ENCODE data around the gene LEFTY1. TPM values are rescaled to one million over a fixed set of nuclear protein-coding genes. Genes with fewer than 3 reads are reported as not detected.
"Not testable (repeated sequence)": the region's sequence is repeated elsewhere in the genome, so short reads cannot be mapped to it uniquely, and the experiment has no call there.

The LEFTY1 gene
- total RNA-seq, 1 donor from 2014 or later: 0.65 TPM

DNA sequence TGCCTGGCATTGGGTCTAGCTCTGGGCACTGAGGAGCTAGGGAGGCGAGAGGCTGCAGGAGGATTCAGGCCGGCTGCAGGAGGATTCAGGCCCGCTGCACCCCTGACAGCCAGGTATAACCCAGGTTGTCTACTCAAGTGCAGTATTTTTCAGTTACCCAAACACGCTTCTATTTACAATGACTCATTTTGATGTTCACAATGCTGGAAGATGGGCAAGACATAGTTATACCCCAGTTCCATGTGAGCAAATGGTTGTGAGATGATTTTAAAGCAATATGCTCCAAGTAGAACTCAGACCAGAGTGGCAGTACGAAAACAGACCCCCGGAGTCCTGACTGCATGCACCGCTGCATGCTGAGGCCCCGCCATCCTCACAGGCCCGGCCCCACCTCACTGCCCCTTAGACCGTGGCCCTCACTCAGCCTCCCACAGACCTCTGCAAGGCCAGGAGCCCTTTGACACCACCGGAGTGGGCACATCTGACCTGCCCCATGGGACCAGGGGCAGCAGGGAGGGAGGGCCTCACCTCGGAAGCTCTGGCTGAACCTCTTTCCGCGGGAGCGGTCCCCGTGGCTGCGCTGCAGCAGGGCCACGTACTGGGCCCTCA lies 553 bp downstream of the LEFTY1 start:
- H3K27me3 Mint-ChIP-seq (ENCODE audit: low read depth): peaks cover 24% of the 10 kb centered on the region
- H3K4me1 Mint-ChIP-seq: peaks cover 23% of the 10 kb centered on the region
- H3K36me3 Mint-ChIP-seq (ENCODE audit: low read depth): no peaks in the 10 kb centered on the region
- no peak overlapping the region for H3K27ac Mint-ChIP-seq (ENCODE audit: unreplicated experiment)
- H3K4me3 Mint-ChIP-seq: peak overlapping the region; percentile 38
- TF ChIP-seq, protein P1, sequence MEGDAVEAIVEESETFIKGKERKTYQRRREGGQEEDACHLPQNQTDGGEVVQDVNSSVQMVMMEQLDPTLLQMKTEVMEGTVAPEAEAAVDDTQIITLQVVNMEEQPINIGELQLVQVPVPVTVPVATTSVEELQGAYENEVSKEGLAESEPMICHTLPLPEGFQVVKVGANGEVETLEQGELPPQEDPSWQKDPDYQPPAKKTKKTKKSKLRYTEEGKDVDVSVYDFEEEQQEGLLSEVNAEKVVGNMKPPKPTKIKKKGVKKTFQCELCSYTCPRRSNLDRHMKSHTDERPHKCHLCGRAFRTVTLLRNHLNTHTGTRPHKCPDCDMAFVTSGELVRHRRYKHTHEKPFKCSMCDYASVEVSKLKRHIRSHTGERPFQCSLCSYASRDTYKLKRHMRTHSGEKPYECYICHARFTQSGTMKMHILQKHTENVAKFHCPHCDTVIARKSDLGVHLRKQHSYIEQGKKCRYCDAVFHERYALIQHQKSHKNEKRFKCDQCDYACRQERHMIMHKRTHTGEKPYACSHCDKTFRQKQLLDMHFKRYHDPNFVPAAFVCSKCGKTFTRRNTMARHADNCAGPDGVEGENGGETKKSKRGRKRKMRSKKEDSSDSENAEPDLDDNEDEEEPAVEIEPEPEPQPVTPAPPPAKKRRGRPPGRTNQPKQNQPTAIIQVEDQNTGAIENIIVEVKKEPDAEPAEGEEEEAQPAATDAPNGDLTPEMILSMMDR (conservative IDR thresholded peaks at IDR 0.05): no peak
- DNase-seq (ENCODE audit: low read depth, low spot score): no peak
- H3K9me3 Mint-ChIP-seq: no peaks in the 10 kb centered on the region

DNA sequence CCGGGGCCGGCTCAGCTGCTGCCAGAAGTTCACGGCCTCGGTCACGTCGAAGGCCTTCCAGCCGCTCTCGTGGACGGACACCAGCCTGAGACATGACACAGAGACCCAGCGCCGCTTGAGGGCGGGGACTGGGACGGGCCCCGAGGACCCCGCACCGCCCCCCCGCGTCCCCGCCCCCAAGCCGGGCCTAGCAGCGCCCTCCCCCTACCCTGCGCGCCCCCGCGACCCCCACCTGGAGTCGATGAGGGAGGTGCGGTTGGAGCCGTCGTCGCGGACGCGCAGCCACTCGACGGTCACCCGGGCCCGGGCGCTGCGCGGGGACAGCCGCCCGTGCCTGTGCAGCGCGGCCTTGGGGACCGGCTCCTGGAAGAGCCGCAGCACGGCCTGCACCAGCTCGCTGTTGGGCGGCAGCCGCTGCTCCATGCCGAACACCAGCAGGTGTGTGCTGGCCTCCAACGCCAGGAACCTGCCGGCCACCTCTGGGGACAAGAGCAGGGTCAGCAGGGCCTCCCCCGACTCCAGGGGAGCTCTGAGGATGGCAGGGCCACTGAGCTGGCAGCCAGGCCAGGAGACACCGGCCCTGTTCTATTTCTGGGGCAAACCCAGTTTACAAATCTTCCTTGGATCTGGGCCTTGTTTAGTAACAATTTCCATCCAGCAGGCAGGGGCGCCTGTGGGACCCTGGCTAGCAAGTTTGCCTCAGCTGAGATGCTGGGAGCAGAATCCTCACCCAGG lies 1.2 kb downstream of the LEFTY1 start:
- H3K4me1 Mint-ChIP-seq: peaks cover 27% of the 10 kb centered on the region
- H3K36me3 Mint-ChIP-seq (ENCODE audit: low read depth); H3K9me3 Mint-ChIP-seq; H3K27ac Mint-ChIP-seq (ENCODE audit: unreplicated experiment); DNase-seq (ENCODE audit: low read depth, low spot score): not testable (repeated sequence)
- peak overlapping the region; percentile 38 for H3K4me3 Mint-ChIP-seq
- H3K27me3 Mint-ChIP-seq (ENCODE audit: low read depth): peaks cover 28% of the 10 kb centered on the region

DNA sequence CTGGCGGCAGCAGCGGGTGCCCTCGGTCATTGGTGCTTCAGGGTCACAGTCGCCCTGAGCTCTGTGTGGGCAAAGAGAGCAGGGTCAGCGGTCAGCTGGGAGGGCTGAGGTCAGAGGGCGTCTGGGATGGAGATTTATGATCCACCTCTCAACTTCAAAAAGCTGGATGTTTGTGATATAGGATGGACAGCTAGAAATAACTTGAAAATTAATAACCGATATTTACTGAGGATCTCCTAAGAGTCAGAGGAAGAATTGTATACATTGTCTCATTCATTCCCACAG lies 2.0 kb downstream of the LEFTY1 start:
- peaks cover 28% of the 10 kb centered on the region for H3K27me3 Mint-ChIP-seq (ENCODE audit: low read depth)
- H3K9me3 Mint-ChIP-seq: no peaks in the 10 kb centered on the region
- DNase-seq (ENCODE audit: low read depth, low spot score): no peak
- peaks cover 27% of the 10 kb centered on the region for H3K4me1 Mint-ChIP-seq
- H3K36me3 Mint-ChIP-seq (ENCODE audit: low read depth): no peaks in the 10 kb centered on the region
- no peak overlapping the region for H3K27ac Mint-ChIP-seq (ENCODE audit: unreplicated experiment)
- TF ChIP-seq, protein P1 (conservative IDR thresholded peaks at IDR 0.05): no peak
- peak overlapping the region; percentile 81 for H3K4me3 Mint-ChIP-seq

DNA sequence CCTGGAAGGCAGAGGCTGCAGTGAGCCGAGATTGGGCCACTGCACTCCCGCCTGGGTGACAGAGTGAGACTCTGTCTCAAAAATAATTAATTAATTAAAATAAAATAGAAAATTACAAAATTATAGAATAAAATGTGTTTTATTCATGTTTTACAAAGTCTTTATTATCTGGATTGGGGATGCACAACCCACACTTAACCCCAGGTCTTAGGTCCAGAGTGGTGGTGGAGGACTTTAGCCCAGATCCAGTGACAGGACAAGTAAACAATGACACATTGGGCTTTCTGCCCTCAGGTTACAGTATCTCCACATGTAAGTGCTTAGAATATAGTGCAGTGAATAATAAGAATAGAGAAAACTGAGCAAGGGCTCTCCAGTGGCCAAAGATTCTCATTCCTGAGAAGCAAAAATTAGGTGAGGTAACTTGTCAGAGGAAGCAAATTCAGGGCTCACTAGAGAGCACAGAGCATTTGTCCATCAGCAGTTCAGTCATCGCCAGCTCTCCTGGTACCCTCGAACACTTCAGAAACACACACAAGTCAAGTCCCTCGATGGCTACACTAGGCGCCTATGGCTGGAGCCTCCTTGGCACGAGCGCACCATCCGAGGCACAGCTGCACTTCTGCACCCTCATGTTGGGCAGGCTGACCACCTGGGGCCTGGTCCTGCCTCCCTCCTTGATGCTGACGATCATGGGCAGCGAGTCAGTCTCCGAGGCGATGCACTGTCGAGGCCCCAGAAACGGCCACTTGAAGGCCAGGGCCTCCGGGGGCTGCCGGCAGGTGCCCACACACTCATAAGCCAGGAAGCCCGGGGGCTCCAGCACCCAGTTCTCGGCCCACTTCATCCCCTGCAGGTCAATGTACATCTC lies 2.6 kb downstream of the LEFTY1 start:
- TF ChIP-seq, protein P1 (conservative IDR thresholded peaks at IDR 0.05): no peak
- H3K27me3 Mint-ChIP-seq (ENCODE audit: low read depth): peaks cover 28% of the 10 kb centered on the region
- H3K36me3 Mint-ChIP-seq (ENCODE audit: low read depth): no peaks in the 10 kb centered on the region
- no peak for DNase-seq (ENCODE audit: low read depth, low spot score)
- H3K4me1 Mint-ChIP-seq: peaks cover 27% of the 10 kb centered on the region
- H3K27ac Mint-ChIP-seq (ENCODE audit: unreplicated experiment): no peak overlapping the region
- peak overlapping the region; percentile 81 for H3K4me3 Mint-ChIP-seq
- H3K9me3 Mint-ChIP-seq: no peaks in the 10 kb centered on the region

DNA sequence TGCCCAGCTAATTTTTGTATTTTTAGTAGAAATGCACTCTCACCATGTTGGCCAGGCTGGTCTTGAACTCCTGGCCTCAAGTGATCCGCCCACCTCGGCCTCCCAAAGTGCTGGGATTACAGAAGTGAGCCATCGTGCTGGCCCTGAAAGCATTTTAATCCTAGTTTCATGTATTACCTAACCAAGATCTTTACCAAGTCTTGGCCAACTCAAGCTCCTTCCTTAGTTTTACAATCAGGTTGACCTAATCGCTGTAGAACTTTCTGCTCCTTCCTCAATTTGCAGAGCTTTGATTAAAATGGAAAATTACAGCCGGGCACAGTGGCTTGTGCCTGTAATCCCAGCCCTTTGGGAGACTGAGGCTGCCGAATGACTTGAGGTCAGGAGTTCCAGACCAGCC lies 3.6 kb downstream of the LEFTY1 start:
- peak overlapping the region; percentile 57 for H3K4me3 Mint-ChIP-seq
- no peak overlapping the region for H3K27ac Mint-ChIP-seq (ENCODE audit: unreplicated experiment)
- H3K36me3 Mint-ChIP-seq (ENCODE audit: low read depth): no peaks in the 10 kb centered on the region
- peaks cover 27% of the 10 kb centered on the region for H3K4me1 Mint-ChIP-seq
- TF ChIP-seq, protein P1 (conservative IDR thresholded peaks at IDR 0.05): no peak
- DNase-seq (ENCODE audit: low read depth, low spot score): no peak
- H3K9me3 Mint-ChIP-seq: no peaks in the 10 kb centered on the region
- H3K27me3 Mint-ChIP-seq (ENCODE audit: low read depth): peaks cover 30% of the 10 kb centered on the region
